NCI-H2081 treated with DMSO at 0.1 percent for 48 hours (cell line): ENCODE results near the gene KIRREL1.

ENCODE experiments used
- DNase-seq: peaks from one replicate; lab custom pipeline; 2025; lab: John Stamatoyannopoulos, UW

The KIRREL1 gene

DNA sequence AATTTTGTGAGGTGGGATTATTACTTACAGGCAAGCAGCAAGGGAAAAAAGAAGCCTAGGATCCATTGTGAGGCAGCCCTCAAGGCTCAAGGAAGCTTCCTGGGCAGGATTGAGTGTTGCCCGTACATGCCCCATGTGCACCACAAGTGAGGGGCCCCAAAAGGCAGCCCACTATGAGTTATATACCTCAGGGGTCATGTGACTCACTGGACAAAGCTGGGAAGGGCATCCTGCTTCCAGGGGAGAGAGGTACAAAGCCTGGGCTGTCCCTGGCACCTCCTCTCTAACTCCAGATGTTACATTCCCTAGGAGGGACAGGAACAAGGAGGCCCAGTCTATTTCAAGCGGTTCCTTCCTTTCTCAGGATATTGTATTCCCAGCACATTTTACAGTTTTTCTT, 153.3 kb downstream of the KIRREL1 start:
- DNase-seq = no peak

DNA sequence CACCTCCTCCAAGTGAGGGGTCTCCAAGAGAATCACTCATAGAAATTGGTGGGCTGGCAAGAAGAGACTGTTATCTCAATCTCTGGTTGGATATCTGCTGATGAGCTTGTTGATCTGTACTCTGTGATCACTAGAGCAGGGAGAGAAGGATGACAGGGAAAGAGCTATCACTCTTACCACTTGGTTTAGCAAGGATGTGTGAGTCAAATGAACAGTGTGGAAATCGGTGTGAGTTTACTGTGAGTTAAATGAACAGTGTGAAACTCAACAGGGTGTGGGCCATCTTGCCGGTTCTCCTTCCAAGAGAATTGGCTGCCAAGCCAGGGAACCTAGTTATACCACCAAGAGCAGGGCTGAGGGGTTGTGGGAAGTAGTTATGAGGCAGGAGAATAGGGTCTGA, 154.0 kb downstream of the KIRREL1 start:
- no peak for DNase-seq

DNA sequence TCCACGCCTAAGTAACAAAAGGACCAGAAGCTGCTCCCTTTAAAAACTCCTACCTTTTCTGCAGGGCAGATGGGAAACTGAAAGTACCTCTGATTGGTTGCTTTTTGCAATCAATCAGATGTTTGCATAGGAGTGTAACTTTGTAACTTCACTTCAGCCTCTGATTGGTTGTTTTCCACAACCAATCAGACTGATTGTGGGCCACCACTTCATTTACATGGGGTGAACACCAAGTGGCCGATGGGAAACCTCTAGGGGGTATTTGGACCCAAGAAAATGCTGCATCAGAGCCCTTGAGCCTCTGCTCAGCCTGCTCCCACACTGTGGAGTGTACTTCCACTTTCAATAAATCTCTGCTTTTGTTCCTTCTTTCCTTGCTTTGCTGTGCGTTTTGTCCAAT, 154.4 kb downstream of the KIRREL1 start:
- no peak for DNase-seq

DNA sequence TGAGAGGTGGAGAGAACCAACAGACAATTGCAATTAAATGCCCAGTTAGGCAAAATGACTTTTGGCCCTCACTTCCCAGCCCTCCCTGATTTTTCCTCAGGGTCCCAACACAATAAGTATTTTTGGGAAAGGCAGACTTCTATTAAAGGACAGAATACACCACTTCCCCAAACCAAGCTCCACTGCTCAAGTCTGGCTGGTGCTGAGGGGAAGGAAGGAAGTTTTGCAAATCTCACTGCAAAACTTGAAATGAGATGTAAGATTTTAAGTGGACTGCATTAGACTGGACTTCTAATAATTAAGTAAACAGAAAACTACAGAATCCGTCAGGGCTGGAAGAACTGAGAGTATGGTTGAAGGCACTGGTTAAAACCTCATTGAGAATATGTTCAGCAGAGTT, 155.0 kb downstream of the KIRREL1 start:
- no peak for DNase-seq

DNA sequence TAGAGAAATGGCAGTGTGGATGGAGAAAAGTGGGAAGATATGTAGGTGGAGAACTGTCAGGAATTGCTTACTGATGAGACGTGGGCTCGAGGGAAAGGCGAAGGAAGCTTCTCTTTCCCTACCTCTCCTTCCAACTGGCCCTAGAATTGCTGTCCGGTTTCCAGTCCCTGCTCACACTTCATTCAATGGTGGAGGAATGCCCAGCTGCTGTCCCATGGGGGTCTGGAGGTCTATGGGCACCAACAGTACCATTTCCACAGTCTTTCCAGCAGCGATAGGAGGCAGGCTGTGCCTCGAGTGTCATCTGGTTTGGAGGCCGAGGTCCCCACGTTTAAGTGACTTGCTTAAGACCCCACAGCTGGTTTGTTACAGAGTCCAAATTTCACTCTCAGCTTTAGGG, 155.7 kb downstream of the KIRREL1 start:
- no peak for DNase-seq
